Neural progenitor cell (in vitro differentiated cells): Measurements from ENCODE around the gene PLAC8L1. TPM values are rescaled to one million over a fixed set of nuclear protein-coding genes. Genes with fewer than 3 reads are reported as not detected.
A peak's percentile ranks its signal among the peaks of the same experiment; 100 is the strongest.

Source experiments
- DNase-seq: peaks from one replicate; pipeline ENCODE4 v3.0.0-alpha.2; 2016; ENCODE audit warnings: low spot score
- H2AFZ ChIP-seq: fragments of 200-600 bp; sonication (generic); replicated peaks from 2 replicates; pipeline ENCODE4 v1.6.1; 2016; ENCODE audit warnings: antibody characterized with exemption
- H3F3A ChIP-seq: fragments of 200-600 bp; sonication (generic); 2 replicates; pipeline ENCODE4 v1.6.1; 2016; ENCODE audit warnings: antibody characterized with exemption, low read depth
- H3K27ac ChIP-seq: fragments of 200-600 bp; sonication (generic); 2 replicates; pipeline ENCODE4 v1.5.1; 2016; ENCODE audit warnings: mild to moderate bottlenecking
- H3K27me3 ChIP-seq: fragments of 200-600 bp; sonication (generic); 2 replicates; pipeline ENCODE4 v1.6.1; 2016; ENCODE audit warnings: mild to moderate bottlenecking, moderate library complexity
- H3K36me3 ChIP-seq: fragments of 200-600 bp; sonication (generic); 2 replicates; pipeline ENCODE4 v1.5.1; 2016
- H3K4me1 ChIP-seq: fragments of 200-600 bp; sonication (generic); 2 replicates; pipeline ENCODE4 v1.6.1; 2016; ENCODE audit warnings: mixed run types
- H3K4me2 ChIP-seq: fragments of 200-600 bp; sonication (generic); 2 replicates; pipeline ENCODE4 v1.6.1; 2016
- H3K4me3 ChIP-seq: fragments of 200-600 bp; sonication (generic); 2 replicates; pipeline ENCODE4 v1.5.1; 2016
- H3K79me2 ChIP-seq: fragments of 200-600 bp; sonication (generic); 2 replicates; pipeline ENCODE4 v1.6.1; 2016; ENCODE audit warnings: low read depth
- H3K9ac ChIP-seq: fragments of 200-600 bp; sonication (generic); 2 replicates; pipeline ENCODE4 v1.6.1; 2016
- H3K9me3 ChIP-seq: fragments of 200-600 bp; sonication (generic); 2 replicates; pipeline ENCODE4 v1.5.1; 2016; ENCODE audit warnings: low read depth
- H4K20me1 ChIP-seq: fragments of 200-600 bp; sonication (generic); 2 replicates; pipeline ENCODE4 v1.6.1; 2016; ENCODE audit warnings: low read depth
- H3K27ac Mint-ChIP-seq: 3 replicates; pipeline ENCODE4 v1.8.0; 2021; ENCODE audit warnings: mixed read lengths
- H3K27me3 Mint-ChIP-seq: 2 replicates; pipeline ENCODE4 v1.8.0; 2022; ENCODE audit warnings: low read depth, mild to moderate bottlenecking, inconsistent platforms, moderate library complexity, mixed read lengths; ENCODE audit not compliant: insufficient read depth
- H3K36me3 Mint-ChIP-seq: 3 replicates; pipeline ENCODE4 v1.8.0; 2021; ENCODE audit warnings: mixed read lengths
- H3K4me1 Mint-ChIP-seq: 3 replicates; pipeline ENCODE4 v1.8.0; 2021; ENCODE audit warnings: mixed read lengths
- H3K4me3 Mint-ChIP-seq: 3 replicates; pipeline ENCODE4 v1.8.0; 2021; ENCODE audit warnings: mild to moderate bottlenecking, moderate library complexity, mixed read lengths
- H3K9me3 Mint-ChIP-seq: 3 replicates; pipeline ENCODE4 v1.8.0; 2020; ENCODE audit warnings: mixed read lengths
- EZH2 ChIP-seq: fragments of 200-600 bp; sonication (generic); IDR thresholded peaks from 2 replicates; pipeline ENCODE4 v1.6.1; 2017; ENCODE audit warnings: antibody characterized with exemption, mild to moderate bottlenecking, moderate library complexity
- EZH2phosphoT487 ChIP-seq: fragments of 200-600 bp; sonication (generic); IDR thresholded peaks from 2 replicates; pipeline ENCODE4 v1.6.1; 2017; ENCODE audit warnings: antibody characterized with exemption
- total RNA-seq: library from RNA; depleted of rRNA; stranded (reverse); fragments of >200 nt; gene quantifications from 2 replicates; pipeline ENCODE4 v1.2.3, GENCODE V29; 2015; ENCODE audit warnings: low replicate concordance
- TF ChIP-seq, protein P1 (sequence below): fragments of 200-600 bp; sonication (generic); IDR thresholded peaks from 2 replicates; pipeline ENCODE4 v1.5.1; 2017; ENCODE audit warnings: antibody characterized with exemption, mild to moderate bottlenecking

The PLAC8L1 gene
- total RNA-seq, 1 donor from 2014 or later: 0.51 TPM

DNA sequence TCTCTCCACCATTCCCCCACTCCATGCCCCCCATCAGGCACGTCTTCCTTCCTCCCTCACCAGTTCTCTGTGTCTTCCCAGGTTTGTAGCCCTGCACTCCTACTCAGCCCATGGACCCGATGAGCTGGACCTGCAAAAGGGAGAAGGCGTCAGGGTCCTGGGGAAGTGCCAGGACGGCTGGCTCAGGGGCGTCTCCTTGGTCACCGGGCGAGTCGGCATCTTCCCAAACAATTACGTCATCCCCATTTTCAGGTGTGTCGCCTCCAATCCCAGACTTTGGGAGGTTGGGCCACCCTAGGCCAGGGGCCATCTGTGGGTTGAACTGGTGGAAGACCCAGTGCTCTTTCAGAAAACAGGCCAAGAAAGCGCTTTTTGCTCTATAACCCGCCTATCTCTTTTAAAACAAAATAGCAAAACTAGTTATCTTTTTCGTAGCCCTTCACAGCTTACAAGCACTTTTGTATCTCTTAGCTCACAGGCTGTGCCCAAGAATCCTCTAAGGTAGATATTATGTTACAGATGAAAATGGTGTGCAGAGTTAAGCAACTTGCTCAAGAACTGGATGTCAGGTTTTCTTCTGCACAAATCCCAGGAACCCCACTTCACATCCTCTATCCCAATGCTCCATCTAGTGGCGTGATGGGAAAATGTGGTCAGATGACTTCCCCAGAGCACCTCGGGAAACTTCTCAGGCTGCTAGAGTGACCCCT, 56.2 kb downstream of the PLAC8L1 start:
- no peaks in the 10 kb centered on the region for H3K79me2 ChIP-seq
- H3K9me3 ChIP-seq: no peaks in the 10 kb centered on the region
- Mint-ChIP-seq H3K9me3 (no peaks in the 10 kb centered on the region), H3K36me3 (no peaks in the 10 kb centered on the region), H3K4me1 (peaks cover 4% of the 10 kb centered on the region), H3K27me3 (peaks cover 2% of the 10 kb centered on the region), H3K4me3 (no peak overlapping the region), H3K27ac (no peak overlapping the region)
- TF ChIP-seq EZH2phosphoT487 (no peak), EZH2 (no peak)
- TF ChIP-seq, protein P1, sequence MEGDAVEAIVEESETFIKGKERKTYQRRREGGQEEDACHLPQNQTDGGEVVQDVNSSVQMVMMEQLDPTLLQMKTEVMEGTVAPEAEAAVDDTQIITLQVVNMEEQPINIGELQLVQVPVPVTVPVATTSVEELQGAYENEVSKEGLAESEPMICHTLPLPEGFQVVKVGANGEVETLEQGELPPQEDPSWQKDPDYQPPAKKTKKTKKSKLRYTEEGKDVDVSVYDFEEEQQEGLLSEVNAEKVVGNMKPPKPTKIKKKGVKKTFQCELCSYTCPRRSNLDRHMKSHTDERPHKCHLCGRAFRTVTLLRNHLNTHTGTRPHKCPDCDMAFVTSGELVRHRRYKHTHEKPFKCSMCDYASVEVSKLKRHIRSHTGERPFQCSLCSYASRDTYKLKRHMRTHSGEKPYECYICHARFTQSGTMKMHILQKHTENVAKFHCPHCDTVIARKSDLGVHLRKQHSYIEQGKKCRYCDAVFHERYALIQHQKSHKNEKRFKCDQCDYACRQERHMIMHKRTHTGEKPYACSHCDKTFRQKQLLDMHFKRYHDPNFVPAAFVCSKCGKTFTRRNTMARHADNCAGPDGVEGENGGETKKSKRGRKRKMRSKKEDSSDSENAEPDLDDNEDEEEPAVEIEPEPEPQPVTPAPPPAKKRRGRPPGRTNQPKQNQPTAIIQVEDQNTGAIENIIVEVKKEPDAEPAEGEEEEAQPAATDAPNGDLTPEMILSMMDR: peak; percentile 81
- H3K36me3 ChIP-seq: no peaks in the 10 kb centered on the region
- H3F3A ChIP-seq: no peaks in the 10 kb centered on the region
- H3K4me2 ChIP-seq: no peak overlapping the region
- peak overlapping the region; percentile 86 for H2AFZ ChIP-seq
- no peak overlapping the region for H3K27ac ChIP-seq
- no peak overlapping the region for H3K9ac ChIP-seq
- H3K4me3 ChIP-seq: no peak overlapping the region
- H3K4me1 ChIP-seq: no peaks in the 10 kb centered on the region
- no peaks in the 10 kb centered on the region for H4K20me1 ChIP-seq
- H3K27me3 ChIP-seq: no peaks in the 10 kb centered on the region
- peak; percentile 76 for DNase-seq

DNA sequence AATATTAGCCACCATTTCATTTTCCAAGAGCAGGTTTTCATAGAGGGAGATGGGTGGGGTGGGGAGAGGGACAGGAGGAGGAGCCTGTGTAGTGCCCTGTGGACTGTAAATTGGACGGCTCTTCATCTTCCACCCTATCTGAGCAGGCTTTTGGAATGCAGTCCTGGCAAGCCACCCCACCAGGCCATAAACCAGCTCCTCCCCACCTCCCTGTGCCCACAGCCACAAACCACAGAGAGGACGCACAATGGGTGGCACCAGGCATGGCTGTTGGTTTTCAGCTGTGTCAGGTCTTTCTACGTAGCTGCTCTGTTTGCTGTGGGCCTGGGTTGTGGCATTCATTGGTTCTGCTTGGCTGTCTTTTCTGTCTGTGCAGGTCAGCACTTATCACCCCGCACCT, 58.0 kb downstream of the PLAC8L1 start:
- no peaks in the 10 kb centered on the region for H3F3A ChIP-seq
- peaks cover 2% of the 10 kb centered on the region for H3K27me3 Mint-ChIP-seq
- TF ChIP-seq, protein P1: no peak
- TF ChIP-seq EZH2phosphoT487 (no peak), EZH2 (no peak)
- no peak for DNase-seq
- H3K27ac ChIP-seq: no peak overlapping the region
- H3K79me2 ChIP-seq: no peaks in the 10 kb centered on the region
- no peaks in the 10 kb centered on the region for H3K36me3 Mint-ChIP-seq
- no peaks in the 10 kb centered on the region for H3K36me3 ChIP-seq
- no peaks in the 10 kb centered on the region for H3K4me1 ChIP-seq
- H3K9ac ChIP-seq: no peak overlapping the region
- no peak overlapping the region for H3K27ac Mint-ChIP-seq
- H4K20me1 ChIP-seq: no peaks in the 10 kb centered on the region
- H3K27me3 ChIP-seq: no peaks in the 10 kb centered on the region
- H2AFZ ChIP-seq: no peak overlapping the region
- H3K9me3 ChIP-seq: no peaks in the 10 kb centered on the region
- no peaks in the 10 kb centered on the region for H3K9me3 Mint-ChIP-seq
- H3K4me2 ChIP-seq: no peak overlapping the region
- no peak overlapping the region for H3K4me3 ChIP-seq
- H3K4me1 Mint-ChIP-seq: peaks cover 4% of the 10 kb centered on the region
- H3K4me3 Mint-ChIP-seq: no peak overlapping the region

DNA sequence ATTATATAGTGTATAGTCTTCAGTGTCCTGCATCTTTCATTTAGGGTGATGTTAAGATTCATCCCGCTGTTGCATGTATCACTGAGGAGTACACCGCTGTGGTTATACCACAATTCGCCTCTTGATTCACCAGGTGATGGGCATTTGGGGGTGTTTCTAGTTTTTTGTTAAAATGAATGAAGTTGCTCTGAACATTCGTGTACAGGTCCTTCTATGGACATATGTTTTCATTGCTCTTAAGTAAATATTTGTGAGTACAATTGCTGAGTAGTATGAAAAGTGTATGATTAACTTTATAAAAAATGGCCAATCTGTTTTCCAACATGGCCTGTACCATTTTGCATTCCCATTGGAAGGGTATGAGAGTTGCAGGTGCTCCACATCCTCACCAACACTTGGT, 61.7 kb downstream of the PLAC8L1 start:
- H3K27me3 Mint-ChIP-seq: no peaks in the 10 kb centered on the region
- TF ChIP-seq, protein P1: no peak
- TF ChIP-seq EZH2phosphoT487 (no peak), EZH2 (no peak)
- no peaks in the 10 kb centered on the region for H3K36me3 Mint-ChIP-seq
- H3K36me3 ChIP-seq: no peaks in the 10 kb centered on the region
- no peak overlapping the region for H3K27ac ChIP-seq
- no peaks in the 10 kb centered on the region for H4K20me1 ChIP-seq
- H3K27me3 ChIP-seq: no peaks in the 10 kb centered on the region
- H3K4me3 Mint-ChIP-seq: no peak overlapping the region
- no peaks in the 10 kb centered on the region for H3K9me3 ChIP-seq
- no peak overlapping the region for H3K4me3 ChIP-seq
- H3K79me2 ChIP-seq: no peaks in the 10 kb centered on the region
- no peaks in the 10 kb centered on the region for H3K4me1 Mint-ChIP-seq
- DNase-seq: no peak
- no peak overlapping the region for H3K4me2 ChIP-seq
- no peak overlapping the region for H3K27ac Mint-ChIP-seq
- no peaks in the 10 kb centered on the region for H3K9me3 Mint-ChIP-seq
- no peak overlapping the region for H3K9ac ChIP-seq
- H3K4me1 ChIP-seq: no peaks in the 10 kb centered on the region
- H3F3A ChIP-seq: no peaks in the 10 kb centered on the region
- no peak overlapping the region for H2AFZ ChIP-seq
